ENCODE results near the gene CPED1. TPM values are rescaled to one million over a fixed set of nuclear protein-coding genes. Genes with fewer than 3 reads are reported as not detected.

The CPED1 gene
- total and polyA plus RNA-seq, 2 experiments from 2014 or later = 0.17 to 0.47 TPM

DNA sequence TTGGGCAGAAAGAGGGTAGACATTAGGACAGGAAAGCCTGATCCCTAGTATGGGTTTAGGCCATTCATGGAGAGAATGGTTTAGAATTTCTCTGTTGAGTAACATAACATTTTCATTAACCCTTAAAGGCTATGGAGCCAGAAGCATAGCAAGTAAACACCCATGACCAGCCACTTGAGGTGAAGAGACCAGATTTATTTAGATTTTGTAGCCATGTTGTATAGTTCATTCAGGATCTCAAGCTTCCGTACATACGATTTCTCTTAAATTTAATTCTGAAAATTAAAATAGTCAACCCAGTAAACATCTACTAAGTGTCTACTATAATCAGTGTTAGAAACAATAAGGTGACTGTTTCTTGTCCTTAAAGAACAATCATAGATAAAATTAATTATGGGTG is 51.5 kb downstream of the CPED1 start (continued):
- TF ChIP-seq, protein P1, sequence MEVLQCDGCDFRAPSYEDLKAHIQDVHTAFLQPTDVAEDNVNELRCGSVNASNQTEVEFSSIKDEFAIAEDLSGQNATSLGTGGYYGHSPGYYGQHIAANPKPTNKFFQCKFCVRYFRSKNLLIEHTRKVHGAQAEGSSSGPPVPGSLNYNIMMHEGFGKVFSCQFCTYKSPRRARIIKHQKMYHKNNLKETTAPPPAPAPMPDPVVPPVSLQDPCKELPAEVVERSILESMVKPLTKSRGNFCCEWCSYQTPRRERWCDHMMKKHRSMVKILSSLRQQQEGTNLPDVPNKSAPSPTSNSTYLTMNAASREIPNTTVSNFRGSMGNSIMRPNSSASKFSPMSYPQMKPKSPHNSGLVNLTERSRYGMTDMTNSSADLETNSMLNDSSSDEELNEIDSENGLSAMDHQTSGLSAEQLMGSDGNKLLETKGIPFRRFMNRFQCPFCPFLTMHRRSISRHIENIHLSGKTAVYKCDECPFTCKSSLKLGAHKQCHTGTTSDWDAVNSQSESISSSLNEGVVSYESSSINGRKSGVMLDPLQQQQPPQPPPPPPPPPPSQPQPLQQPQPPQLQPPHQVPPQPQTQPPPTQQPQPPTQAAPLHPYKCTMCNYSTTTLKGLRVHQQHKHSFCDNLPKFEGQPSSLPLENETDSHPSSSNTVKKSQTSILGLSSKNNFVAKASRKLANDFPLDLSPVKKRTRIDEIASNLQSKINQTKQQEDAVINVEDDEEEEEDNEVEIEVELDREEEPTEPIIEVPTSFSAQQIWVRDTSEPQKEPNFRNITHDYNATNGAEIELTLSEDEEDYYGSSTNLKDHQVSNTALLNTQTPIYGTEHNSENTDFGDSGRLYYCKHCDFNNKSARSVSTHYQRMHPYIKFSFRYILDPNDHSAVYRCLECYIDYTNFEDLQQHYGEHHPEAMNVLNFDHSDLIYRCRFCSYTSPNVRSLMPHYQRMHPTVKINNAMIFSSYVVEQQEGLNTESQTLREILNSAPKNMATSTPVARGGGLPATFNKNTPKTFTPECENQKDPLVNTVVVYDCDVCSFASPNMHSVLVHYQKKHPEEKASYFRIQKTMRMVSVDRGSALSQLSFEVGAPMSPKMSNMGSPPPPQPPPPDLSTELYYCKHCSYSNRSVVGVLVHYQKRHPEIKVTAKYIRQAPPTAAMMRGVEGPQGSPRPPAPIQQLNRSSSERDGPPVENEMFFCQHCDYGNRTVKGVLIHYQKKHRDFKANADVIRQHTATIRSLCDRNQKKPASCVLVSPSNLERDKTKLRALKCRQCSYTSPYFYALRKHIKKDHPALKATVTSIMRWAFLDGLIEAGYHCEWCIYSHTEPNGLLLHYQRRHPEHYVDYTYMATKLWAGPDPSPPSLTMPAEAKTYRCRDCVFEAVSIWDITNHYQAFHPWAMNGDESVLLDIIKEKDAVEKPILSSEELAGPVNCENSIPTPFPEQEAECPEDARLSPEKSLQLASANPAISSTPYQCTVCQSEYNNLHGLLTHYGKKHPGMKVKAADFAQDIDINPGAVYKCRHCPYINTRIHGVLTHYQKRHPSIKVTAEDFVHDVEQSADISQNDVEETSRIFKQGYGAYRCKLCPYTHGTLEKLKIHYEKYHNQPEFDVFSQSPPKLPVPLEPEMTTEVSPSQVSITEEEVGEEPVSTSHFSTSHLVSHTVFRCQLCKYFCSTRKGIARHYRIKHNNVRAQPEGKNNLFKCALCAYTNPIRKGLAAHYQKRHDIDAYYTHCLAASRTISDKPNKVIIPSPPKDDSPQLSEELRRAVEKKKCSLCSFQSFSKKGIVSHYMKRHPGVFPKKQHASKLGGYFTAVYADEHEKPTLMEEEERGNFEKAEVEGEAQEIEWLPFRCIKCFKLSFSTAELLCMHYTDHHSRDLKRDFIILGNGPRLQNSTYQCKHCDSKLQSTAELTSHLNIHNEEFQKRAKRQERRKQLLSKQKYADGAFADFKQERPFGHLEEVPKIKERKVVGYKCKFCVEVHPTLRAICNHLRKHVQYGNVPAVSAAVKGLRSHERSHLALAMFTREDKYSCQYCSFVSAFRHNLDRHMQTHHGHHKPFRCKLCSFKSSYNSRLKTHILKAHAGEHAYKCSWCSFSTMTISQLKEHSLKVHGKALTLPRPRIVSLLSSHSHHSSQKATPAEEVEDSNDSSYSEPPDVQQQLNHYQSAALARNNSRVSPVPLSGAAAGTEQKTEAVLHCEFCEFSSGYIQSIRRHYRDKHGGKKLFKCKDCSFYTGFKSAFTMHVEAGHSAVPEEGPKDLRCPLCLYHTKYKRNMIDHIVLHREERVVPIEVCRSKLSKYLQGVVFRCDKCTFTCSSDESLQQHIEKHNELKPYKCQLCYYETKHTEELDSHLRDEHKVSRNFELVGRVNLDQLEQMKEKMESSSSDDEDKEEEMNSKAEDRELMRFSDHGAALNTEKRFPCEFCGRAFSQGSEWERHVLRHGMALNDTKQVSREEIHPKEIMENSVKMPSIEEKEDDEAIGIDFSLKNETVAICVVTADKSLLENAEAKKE (CRISPR knock-in tag; IDR thresholded peaks at IDR 0.05) = no peak
- no peak for TF ChIP-seq NANOG (IDR thresholded peaks at IDR 0.05; ENCODE audit: borderline replicate concordance)
- no peak for TF ChIP-seq EZH2 (IDR thresholded peaks at IDR 0.05; ENCODE audit: low read depth, unreplicated experiment)
- TF ChIP-seq, protein P2, sequence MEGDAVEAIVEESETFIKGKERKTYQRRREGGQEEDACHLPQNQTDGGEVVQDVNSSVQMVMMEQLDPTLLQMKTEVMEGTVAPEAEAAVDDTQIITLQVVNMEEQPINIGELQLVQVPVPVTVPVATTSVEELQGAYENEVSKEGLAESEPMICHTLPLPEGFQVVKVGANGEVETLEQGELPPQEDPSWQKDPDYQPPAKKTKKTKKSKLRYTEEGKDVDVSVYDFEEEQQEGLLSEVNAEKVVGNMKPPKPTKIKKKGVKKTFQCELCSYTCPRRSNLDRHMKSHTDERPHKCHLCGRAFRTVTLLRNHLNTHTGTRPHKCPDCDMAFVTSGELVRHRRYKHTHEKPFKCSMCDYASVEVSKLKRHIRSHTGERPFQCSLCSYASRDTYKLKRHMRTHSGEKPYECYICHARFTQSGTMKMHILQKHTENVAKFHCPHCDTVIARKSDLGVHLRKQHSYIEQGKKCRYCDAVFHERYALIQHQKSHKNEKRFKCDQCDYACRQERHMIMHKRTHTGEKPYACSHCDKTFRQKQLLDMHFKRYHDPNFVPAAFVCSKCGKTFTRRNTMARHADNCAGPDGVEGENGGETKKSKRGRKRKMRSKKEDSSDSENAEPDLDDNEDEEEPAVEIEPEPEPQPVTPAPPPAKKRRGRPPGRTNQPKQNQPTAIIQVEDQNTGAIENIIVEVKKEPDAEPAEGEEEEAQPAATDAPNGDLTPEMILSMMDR (conservative IDR thresholded peaks at IDR 0.05; ENCODE audit: low read depth in 2 of 2) = no peak
- no peak for TF ChIP-seq JUNB (IDR thresholded peaks at IDR 0.05; ENCODE audit: unreplicated experiment)
- TF ChIP-seq POLR2AphosphoS5 (IDR thresholded peaks at IDR 0.05; ENCODE audit: low read depth) = no peak

GRCh38 chr7:121041516-121042148 is 53.1 kb downstream of the CPED1 start:
- ATAC-seq (no peak), DNase-seq (ENCODE audit: low spot score) (no peak)
- Histone ChIP-seq H2AFZ (peak overlapping the region; percentile 40; the same call in 1 of the 2 replicates), H3K4me3 (no peak overlapping the region), H3K9me2 (ENCODE audit: insufficient read depth) (no peaks in the 10 kb centered on the region), H3K79me2 (replicated peaks; ENCODE audit: insufficient read depth) (no peaks in the 10 kb centered on the region), H4K20me1 (replicated peaks; ENCODE audit: insufficient read depth) (no peaks in the 10 kb centered on the region), H3K4me2 (no peak overlapping the region), H3K27me3 (ENCODE audit: insufficient read depth) (no peaks in the 10 kb centered on the region), H3K36me3 (ENCODE audit: insufficient read depth) (no peaks in the 10 kb centered on the region), H3F3A (replicated peaks; ENCODE audit: low read depth) (no peaks in the 10 kb centered on the region), H3K4me1 (ENCODE audit: insufficient read depth) (no peaks in the 10 kb centered on the region), H3K27ac (ENCODE audit: low read depth) (no peak overlapping the region)
- Mint-ChIP-seq H3K27me3 (ENCODE audit: insufficient read depth, low read depth, poor library complexity) (no peaks in the 10 kb centered on the region), H3K4me1 (peaks cover 5% of the 10 kb centered on the region), H3K4me3 (no peak overlapping the region), H3K9me3 (no peaks in the 10 kb centered on the region), H3K27ac (no peak overlapping the region), H3K36me3 (ENCODE audit: low read depth) (no peaks in the 10 kb centered on the region)
- TF ChIP-seq, protein P2 (conservative IDR thresholded peaks at IDR 0.05; ENCODE audit: low read depth in 2 of 2) = no peak
- no peak for TF ChIP-seq EZH2phosphoT487 (IDR thresholded peaks at IDR 0.05; ENCODE audit: unreplicated experiment)
- no peak for TF ChIP-seq STAT1 (IDR thresholded peaks at IDR 0.05; ENCODE audit: unreplicated experiment)
- no peak for TF ChIP-seq EZH2 (IDR thresholded peaks at IDR 0.05; ENCODE audit: low read depth, unreplicated experiment)
- no peak for TF ChIP-seq ZNF114 (CRISPR knock-in tag; IDR thresholded peaks at IDR 0.05)

Data from GM23338 (cell line).